ENCODE measurements around the gene MANF.

- TF ChIP-seq CTCF (conservative IDR thresholded peaks at IDR 0.05; ENCODE audit: low read depth, low read length) (no peak), EZH2 (IDR thresholded peaks at IDR 0.05; ENCODE audit: borderline replicate concordance, low read depth, low read length, poor library complexity, severe bottlenecking) (no peak)
Measured at GRCh38 chr3:51382076-51382745, 2.9 kb upstream of the MANF start.

All from A673 (cell line).